Measurements from ENCODE around the gene ACTL6B. TPM values are rescaled to one million over a fixed set of nuclear protein-coding genes. Genes with fewer than 3 reads are reported as not detected.
A peak's percentile ranks its signal among the peaks of the same experiment; 100 is the strongest.

The ACTL6B gene
- total and polyA plus RNA-seq, 4 donors: not detected

DNA sequence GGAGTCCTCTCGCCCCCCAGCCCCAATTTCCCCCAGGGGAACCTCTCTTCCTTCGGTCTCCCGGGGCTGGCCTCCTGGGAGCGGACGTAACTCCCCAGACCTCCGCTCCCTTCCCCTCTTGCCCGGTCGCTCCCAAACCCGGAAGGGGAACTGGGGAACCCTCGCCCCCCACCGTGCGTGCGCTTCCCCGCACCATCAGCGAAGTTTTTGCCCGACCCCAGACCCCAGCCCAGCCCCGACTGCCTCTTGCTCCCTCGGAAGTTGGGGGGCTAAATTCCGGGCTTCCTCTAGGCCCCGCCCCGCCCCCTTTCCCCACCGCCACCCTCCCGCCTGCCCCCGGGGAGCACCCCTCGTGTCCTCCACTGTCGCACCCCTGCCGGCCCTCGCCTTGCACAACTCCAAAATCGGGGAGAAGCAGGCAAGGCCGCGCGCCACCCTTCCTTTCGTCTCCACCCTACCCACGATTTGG, 17.7 kb upstream of the ACTL6B start:
- DNase-seq (ENCODE audit: low spot score): peak; percentile 66
- TF ChIP-seq SP1 (IDR thresholded peaks at IDR 0.05) (no peak), RAD21 (IDR thresholded peaks at IDR 0.05) (no peak)
- TF ChIP-seq, protein P1, sequence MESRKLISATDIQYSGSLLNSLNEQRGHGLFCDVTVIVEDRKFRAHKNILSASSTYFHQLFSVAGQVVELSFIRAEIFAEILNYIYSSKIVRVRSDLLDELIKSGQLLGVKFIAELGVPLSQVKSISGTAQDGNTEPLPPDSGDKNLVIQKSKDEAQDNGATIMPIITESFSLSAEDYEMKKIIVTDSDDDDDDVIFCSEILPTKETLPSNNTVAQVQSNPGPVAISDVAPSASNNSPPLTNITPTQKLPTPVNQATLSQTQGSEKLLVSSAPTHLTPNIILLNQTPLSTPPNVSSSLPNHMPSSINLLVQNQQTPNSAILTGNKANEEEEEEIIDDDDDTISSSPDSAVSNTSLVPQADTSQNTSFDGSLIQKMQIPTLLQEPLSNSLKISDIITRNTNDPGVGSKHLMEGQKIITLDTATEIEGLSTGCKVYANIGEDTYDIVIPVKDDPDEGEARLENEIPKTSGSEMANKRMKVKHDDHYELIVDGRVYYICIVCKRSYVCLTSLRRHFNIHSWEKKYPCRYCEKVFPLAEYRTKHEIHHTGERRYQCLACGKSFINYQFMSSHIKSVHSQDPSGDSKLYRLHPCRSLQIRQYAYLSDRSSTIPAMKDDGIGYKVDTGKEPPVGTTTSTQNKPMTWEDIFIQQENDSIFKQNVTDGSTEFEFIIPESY (IDR thresholded peaks at IDR 0.05): no peak
- TF ChIP-seq, protein P2, sequence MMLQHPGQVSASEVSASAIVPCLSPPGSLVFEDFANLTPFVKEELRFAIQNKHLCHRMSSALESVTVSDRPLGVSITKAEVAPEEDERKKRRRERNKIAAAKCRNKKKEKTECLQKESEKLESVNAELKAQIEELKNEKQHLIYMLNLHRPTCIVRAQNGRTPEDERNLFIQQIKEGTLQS (IDR thresholded peaks at IDR 0.05): no peak
- Histone ChIP-seq H3K9me3 (ENCODE audit: control insufficient read depth in 4 of 4, low read length in 3 of 4) (no peaks in the 10 kb centered on the region), H3K36me3 (ENCODE audit: control insufficient read depth in 4 of 4, insufficient read depth in 3 of 4, low read depth in 1 of 4, low read length in 3 of 4) (peaks cover 6 to 23% (median 11%) of the 10 kb centered on the region in 4 donors), H3K27me3 (ENCODE audit: control insufficient read depth in 4 of 4, insufficient read depth in 4 of 4, low read length in 3 of 4) (no peaks in the 10 kb centered on the region), H3K27ac (ENCODE audit: low read depth in 1 of 2, low read length in 2 of 2) (peak overlapping the region; percentile 94 to 100), H3K4me3 (ENCODE audit: low read depth in 1 of 3, low read length in 3 of 3) (peak overlapping the region; percentile 81 to 92 (median 91)), H3K9ac (ENCODE audit: low read depth in 1 of 2, low read length in 2 of 2) (peak overlapping the region; percentile 70 to 84), H3K4me1 (ENCODE audit: control insufficient read depth in 4 of 4, insufficient read depth in 4 of 4, low read length in 3 of 4) (peaks cover 0 to 11% (median 7%) of the 10 kb centered on the region in 4 donors)
- WGBS: under 1% methylated on average over 34 of the region's 34 CpGs

DNA sequence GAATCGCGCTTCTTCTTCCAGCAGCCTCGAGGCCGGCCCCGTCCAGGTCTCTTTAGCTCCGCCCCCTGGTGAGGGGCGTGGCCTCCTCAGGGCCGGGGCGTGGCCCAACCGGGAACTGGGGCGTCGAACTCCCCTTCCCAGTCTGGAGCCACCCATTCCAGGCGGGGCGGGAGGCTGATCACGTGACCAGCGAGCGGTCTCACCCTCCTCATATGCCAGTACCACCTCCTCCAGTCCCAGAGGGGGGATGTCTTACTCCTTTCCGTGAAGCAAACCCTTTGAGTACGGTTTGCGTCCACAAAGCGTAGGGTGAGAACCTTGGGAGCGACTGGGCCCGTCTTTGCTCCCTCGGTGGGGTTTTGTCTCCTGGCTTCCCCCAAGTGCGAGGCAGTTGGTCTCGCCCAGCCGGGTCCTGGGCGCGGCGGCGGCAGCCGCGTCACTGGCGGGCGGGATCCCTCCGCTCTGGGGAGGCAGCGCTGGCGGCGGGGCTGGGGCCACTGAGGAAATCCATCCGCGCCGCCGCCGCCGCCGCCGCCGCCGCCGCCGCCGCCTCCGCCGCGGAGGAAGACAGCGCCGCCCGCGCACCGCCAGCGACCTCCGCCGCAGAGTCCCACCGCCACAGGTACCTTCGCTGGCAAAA, 17.2 kb upstream of the ACTL6B start, which contains the start of gene GNB2:
Gene GNB2 (plus strand): TSS at position 439 of the 640 bp plus-strand sequence. CDS start 2,526 bp downstream, outside the sequence.
- WGBS: under 1% methylated on average over 65 of the region's 65 CpGs
- Histone ChIP-seq H3K27me3 (ENCODE audit: control insufficient read depth in 4 of 4, insufficient read depth in 4 of 4, low read length in 3 of 4) (no peaks in the 10 kb centered on the region), H3K4me1 (ENCODE audit: control insufficient read depth in 4 of 4, insufficient read depth in 4 of 4, low read length in 3 of 4) (peaks cover 0 to 11% (median 7%) of the 10 kb centered on the region in 4 donors), H3K27ac (ENCODE audit: low read depth in 1 of 2, low read length in 2 of 2) (peak within 1 kb of the TSS; percentile 94 to 100), H3K36me3 (ENCODE audit: control insufficient read depth in 4 of 4, insufficient read depth in 3 of 4, low read depth in 1 of 4, low read length in 3 of 4) (peaks cover 6 to 19% (median 9%) of the 10 kb centered on the region in 4 donors), H3K9me3 (ENCODE audit: control insufficient read depth in 4 of 4, low read length in 3 of 4) (no peaks in the 10 kb centered on the region), H3K9ac (ENCODE audit: low read depth in 1 of 2, low read length in 2 of 2) (peak within 1 kb of the TSS; percentile 73 to 84), H3K4me3 (ENCODE audit: low read depth in 1 of 3, low read length in 3 of 3) (peak within 1 kb of the TSS; percentile 81 to 92 (median 91))
- TF ChIP-seq TAF1 (conservative IDR thresholded peaks at IDR 0.05) (peak; percentile 27), SP1 (IDR thresholded peaks at IDR 0.05) (peak; percentile 78), FOXA2 (IDR thresholded peaks at IDR 0.05) (no peak), HNF4A (conservative IDR thresholded peaks at IDR 0.05) (peak; percentile 20 to 29), RAD21 (IDR thresholded peaks at IDR 0.05) (peak; percentile 5 to 39), EGR1 (IDR thresholded peaks at IDR 0.05; ENCODE audit: low read depth in 2 of 2) (peak; percentile 8 to 63), NR2F2 (IDR thresholded peaks at IDR 0.05) (no peak), JUND (IDR thresholded peaks at IDR 0.05) (peak in 1 of 2 donors; percentile 10), YY1 (IDR thresholded peaks at IDR 0.05) (peak; percentile 77), GABPA (IDR thresholded peaks at IDR 0.05 in 1 of 2, conservative IDR thresholded peaks at IDR 0.05 in 1 of 2) (peak in 1 of 2 donors; percentile 53), RXRA (IDR thresholded peaks at IDR 0.05) (peak; percentile 66 to 71), FOXA1 (IDR thresholded peaks at IDR 0.05) (peak; percentile 34)
- TF ChIP-seq, protein P1 (IDR thresholded peaks at IDR 0.05): peak; percentile 73
- TF ChIP-seq, protein P3, sequence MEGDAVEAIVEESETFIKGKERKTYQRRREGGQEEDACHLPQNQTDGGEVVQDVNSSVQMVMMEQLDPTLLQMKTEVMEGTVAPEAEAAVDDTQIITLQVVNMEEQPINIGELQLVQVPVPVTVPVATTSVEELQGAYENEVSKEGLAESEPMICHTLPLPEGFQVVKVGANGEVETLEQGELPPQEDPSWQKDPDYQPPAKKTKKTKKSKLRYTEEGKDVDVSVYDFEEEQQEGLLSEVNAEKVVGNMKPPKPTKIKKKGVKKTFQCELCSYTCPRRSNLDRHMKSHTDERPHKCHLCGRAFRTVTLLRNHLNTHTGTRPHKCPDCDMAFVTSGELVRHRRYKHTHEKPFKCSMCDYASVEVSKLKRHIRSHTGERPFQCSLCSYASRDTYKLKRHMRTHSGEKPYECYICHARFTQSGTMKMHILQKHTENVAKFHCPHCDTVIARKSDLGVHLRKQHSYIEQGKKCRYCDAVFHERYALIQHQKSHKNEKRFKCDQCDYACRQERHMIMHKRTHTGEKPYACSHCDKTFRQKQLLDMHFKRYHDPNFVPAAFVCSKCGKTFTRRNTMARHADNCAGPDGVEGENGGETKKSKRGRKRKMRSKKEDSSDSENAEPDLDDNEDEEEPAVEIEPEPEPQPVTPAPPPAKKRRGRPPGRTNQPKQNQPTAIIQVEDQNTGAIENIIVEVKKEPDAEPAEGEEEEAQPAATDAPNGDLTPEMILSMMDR (IDR thresholded peaks at IDR 0.05; ENCODE audit: low read depth, low read length, missing input control): no peak
- TF ChIP-seq, protein P4, sequence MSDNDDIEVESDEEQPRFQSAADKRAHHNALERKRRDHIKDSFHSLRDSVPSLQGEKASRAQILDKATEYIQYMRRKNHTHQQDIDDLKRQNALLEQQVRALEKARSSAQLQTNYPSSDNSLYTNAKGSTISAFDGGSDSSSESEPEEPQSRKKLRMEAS (IDR thresholded peaks at IDR 0.05): peak; percentile 84
- TF ChIP-seq, protein P5, sequence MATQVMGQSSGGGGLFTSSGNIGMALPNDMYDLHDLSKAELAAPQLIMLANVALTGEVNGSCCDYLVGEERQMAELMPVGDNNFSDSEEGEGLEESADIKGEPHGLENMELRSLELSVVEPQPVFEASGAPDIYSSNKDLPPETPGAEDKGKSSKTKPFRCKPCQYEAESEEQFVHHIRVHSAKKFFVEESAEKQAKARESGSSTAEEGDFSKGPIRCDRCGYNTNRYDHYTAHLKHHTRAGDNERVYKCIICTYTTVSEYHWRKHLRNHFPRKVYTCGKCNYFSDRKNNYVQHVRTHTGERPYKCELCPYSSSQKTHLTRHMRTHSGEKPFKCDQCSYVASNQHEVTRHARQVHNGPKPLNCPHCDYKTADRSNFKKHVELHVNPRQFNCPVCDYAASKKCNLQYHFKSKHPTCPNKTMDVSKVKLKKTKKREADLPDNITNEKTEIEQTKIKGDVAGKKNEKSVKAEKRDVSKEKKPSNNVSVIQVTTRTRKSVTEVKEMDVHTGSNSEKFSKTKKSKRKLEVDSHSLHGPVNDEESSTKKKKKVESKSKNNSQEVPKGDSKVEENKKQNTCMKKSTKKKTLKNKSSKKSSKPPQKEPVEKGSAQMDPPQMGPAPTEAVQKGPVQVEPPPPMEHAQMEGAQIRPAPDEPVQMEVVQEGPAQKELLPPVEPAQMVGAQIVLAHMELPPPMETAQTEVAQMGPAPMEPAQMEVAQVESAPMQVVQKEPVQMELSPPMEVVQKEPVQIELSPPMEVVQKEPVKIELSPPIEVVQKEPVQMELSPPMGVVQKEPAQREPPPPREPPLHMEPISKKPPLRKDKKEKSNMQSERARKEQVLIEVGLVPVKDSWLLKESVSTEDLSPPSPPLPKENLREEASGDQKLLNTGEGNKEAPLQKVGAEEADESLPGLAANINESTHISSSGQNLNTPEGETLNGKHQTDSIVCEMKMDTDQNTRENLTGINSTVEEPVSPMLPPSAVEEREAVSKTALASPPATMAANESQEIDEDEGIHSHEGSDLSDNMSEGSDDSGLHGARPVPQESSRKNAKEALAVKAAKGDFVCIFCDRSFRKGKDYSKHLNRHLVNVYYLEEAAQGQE (IDR thresholded peaks at IDR 0.05): peak; percentile 54
- TF ChIP-seq, protein P2 (IDR thresholded peaks at IDR 0.05): no peak
- peak; percentile 100 for DNase-seq (ENCODE audit: low spot score)

All from liver (tissue), 9 donors.